Middle frontal gyrus (tissue), 1 donor: ENCODE results near the gene SHOC2.

Experiments used
- DNase-seq: peaks from one replicate; pipeline ENCODE4 v3.0.0-alpha.2; 2015; ENCODE audit warnings: low spot score; ENCODE audit errors: extremely low spot score

SHOC2 gene

GRCh38 chr10:110946496-110946895 lies 27.1 kb downstream of the SHOC2 start:
- DNase-seq: no peak

GRCh38 chr10:110947061-110947595 lies 27.7 kb downstream of the SHOC2 start:
- no peak for DNase-seq

GRCh38 chr10:110951381-110951780 lies 32.0 kb downstream of the SHOC2 start:
- DNase-seq: no peak

- no peak for DNase-seq
Measured at GRCh38 chr10:110957606-110958005, 38.2 kb downstream of the SHOC2 start.

GRCh38 chr10:110959379-110960332 lies 40.3 kb downstream of the SHOC2 start:
- no peak for DNase-seq

GRCh38 chr10:110960333-110960712 lies 40.9 kb downstream of the SHOC2 start:
- DNase-seq: no peak

GRCh38 chr10:110962443-110962842 lies 43.0 kb downstream of the SHOC2 start:
- DNase-seq: no peak

GRCh38 chr10:110963162-110963561 lies 43.8 kb downstream of the SHOC2 start:
- DNase-seq: no peak

GRCh38 chr10:110964681-110965080 lies 45.3 kb downstream of the SHOC2 start:
- DNase-seq: no peak

- DNase-seq: no peak
Measured at GRCh38 chr10:110965216-110965615, 45.8 kb downstream of the SHOC2 start.

GRCh38 chr10:110966146-110966545 lies 46.7 kb downstream of the SHOC2 start:
- no peak for DNase-seq

- DNase-seq: no peak
Measured at GRCh38 chr10:110967009-110967630, 47.7 kb downstream of the SHOC2 start.

- DNase-seq: no peak
Measured at GRCh38 chr10:110967645-110968044, 48.2 kb downstream of the SHOC2 start.

- DNase-seq: no peak
Measured at GRCh38 chr10:110969183-110969582, 49.8 kb downstream of the SHOC2 start.

- no peak for DNase-seq
Measured at GRCh38 chr10:110971638-110972037, 52.2 kb downstream of the SHOC2 start.

GRCh38 chr10:110972231-110973134 lies 53.1 kb downstream of the SHOC2 start:
- no peak for DNase-seq

- DNase-seq: no peak
Measured at GRCh38 chr10:110973400-110973799, 54.0 kb downstream of the SHOC2 start.

GRCh38 chr10:110976577-110976976 lies 57.2 kb downstream of the SHOC2 start:
- no peak for DNase-seq

- DNase-seq: no peak
Measured at GRCh38 chr10:110977662-110978061, 58.3 kb downstream of the SHOC2 start.

- DNase-seq: no peak
Measured at GRCh38 chr10:110978204-110978603, 58.8 kb downstream of the SHOC2 start.

- DNase-seq: no peak
Measured at GRCh38 chr10:110979611-110980010, 60.2 kb downstream of the SHOC2 start.
